Activated CD4-positive, CD25-positive, alpha-beta regulatory T cell treated with anti-CD3 and anti-CD28 coated beads, Interleukin-2, amount 50 U/mL, for 72 hours (primary cell): ENCODE measurements around the gene ITPKB.
"Not testable (repeated sequence)": the region's sequence is repeated elsewhere in the genome, so short reads cannot be mapped to it uniquely, and the experiment has no call there.

Experiments
- DNase-seq: peaks from one replicate; pipeline ENCODE4 v3.0.0; 2021

The ITPKB gene

GRCh38 chr1:226754793-226755533 lies 15.9 kb upstream of the ITPKB start:
- DNase-seq = no peak

- DNase-seq = no peak
These were observed 15.0 kb upstream of the ITPKB start for GRCh38 chr1:226754097-226754496.

GRCh38 chr1:226751703-226752102 lies 12.6 kb upstream of the ITPKB start:
- DNase-seq = no peak

GRCh38 chr1:226751214-226751613 lies 12.1 kb upstream of the ITPKB start:
- no peak for DNase-seq

GRCh38 chr1:226749467-226749866 lies 10.4 kb upstream of the ITPKB start:
- DNase-seq = no peak

GRCh38 chr1:226748306-226748705 lies 9.2 kb upstream of the ITPKB start:
- no peak for DNase-seq

GRCh38 chr1:226747519-226748263 lies 8.6 kb upstream of the ITPKB start:
- DNase-seq = not testable (repeated sequence)

GRCh38 chr1:226743259-226743658 lies 4.2 kb upstream of the ITPKB start:
- no peak for DNase-seq

- DNase-seq = no peak
These were observed 1.9 kb upstream of the ITPKB start for GRCh38 chr1:226741009-226741408.

GRCh38 chr1:226739696-226740065 lies 599 bp upstream of the ITPKB start:
- DNase-seq = no peak

GRCh38 chr1:226738421-226738994 lies 574 bp downstream of the ITPKB start:
- DNase-seq = peak; percentile 52

- peak; percentile 63 for DNase-seq
These were observed 1.2 kb downstream of the ITPKB start for GRCh38 chr1:226737819-226738420.

GRCh38 chr1:226736908-226737818 lies 1.9 kb downstream of the ITPKB start:
- peak; percentile 58 for DNase-seq

GRCh38 chr1:226736001-226736907 lies 2.8 kb downstream of the ITPKB start:
- DNase-seq = no peak

- no peak for DNase-seq
These were observed 3.5 kb downstream of the ITPKB start for GRCh38 chr1:226735576-226735975.

- DNase-seq = no peak
These were observed 4.4 kb downstream of the ITPKB start for GRCh38 chr1:226734611-226735153.

GRCh38 chr1:226733876-226734275 lies 5.2 kb downstream of the ITPKB start:
- no peak for DNase-seq

- no peak for DNase-seq
These were observed 5.8 kb downstream of the ITPKB start for GRCh38 chr1:226733304-226733703.

- no peak for DNase-seq
These were observed 6.2 kb downstream of the ITPKB start for GRCh38 chr1:226732856-226733291.

- DNase-seq = no peak
These were observed 7.7 kb downstream of the ITPKB start for GRCh38 chr1:226731257-226731893.

GRCh38 chr1:226730836-226731235 lies 8.2 kb downstream of the ITPKB start:
- no peak for DNase-seq
